GM19372 (cell line): Measurements from ENCODE around the gene HIPK4.
"Not testable (repeated sequence)": the region's sequence is repeated elsewhere in the genome, so short reads cannot be mapped to it uniquely, and the experiment has no call there.

Experiments
- ATAC-seq: cut with Tn5 transposase; IDR thresholded peaks from one replicate; pipeline ENCODE4 v1.9.1; 2021; ENCODE audit warnings: mild to moderate bottlenecking, low read depth, moderate library complexity; ENCODE audit not compliant: unreplicated experiment

Gene HIPK4

DNA sequence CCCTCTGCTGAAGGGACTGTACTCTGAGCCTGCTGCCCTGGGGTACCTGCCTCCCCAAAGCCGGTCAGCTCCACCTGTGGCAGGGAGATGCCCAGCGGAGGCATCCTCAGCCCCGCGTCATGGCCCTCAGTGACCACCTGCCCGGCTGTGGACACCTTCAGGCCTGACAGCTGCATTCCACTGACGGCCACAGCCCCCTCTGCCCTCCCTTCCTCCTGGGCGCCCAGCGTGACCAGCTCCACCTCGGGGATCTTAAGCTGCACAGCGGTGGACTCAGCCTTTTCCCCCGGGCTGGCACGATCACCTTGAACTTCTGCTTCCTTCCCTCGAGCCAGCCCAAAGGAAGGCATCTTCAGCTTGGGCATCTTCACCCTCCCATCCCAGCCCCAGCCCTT, 4.8 kb upstream of the HIPK4 start:
- no peak for ATAC-seq

- ATAC-seq = no peak
Measured at GRCh38 chr19:40393894-40394815, 4.2 kb upstream of the HIPK4 start.

GRCh38 chr19:40392894-40393517, 3.0 kb upstream of the HIPK4 start:
- no peak for ATAC-seq

DNA sequence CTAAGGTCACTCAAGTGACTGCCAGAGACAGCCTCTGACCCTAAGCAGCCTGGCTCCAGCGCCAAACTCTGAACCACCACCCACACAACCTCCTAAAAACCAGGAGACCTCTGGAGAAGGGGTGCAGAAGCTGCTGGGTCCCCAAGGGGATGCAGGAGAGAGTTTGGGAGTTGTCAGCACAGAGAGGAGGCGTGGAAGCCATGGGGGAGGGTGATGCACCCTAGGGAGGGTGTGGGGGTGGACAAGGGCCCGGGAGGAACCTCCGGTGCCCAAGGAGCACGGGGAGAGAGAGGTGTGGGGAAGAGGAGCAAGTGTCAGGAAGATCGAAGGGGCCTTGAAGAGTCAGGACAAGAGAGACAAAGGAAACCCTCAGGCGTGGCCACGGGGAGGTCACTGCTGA, 2.1 kb upstream of the HIPK4 start:
- no peak for ATAC-seq

GRCh38 chr19:40389404-40390083, 437 bp downstream of the HIPK4 start:
- ATAC-seq = no peak

DNA sequence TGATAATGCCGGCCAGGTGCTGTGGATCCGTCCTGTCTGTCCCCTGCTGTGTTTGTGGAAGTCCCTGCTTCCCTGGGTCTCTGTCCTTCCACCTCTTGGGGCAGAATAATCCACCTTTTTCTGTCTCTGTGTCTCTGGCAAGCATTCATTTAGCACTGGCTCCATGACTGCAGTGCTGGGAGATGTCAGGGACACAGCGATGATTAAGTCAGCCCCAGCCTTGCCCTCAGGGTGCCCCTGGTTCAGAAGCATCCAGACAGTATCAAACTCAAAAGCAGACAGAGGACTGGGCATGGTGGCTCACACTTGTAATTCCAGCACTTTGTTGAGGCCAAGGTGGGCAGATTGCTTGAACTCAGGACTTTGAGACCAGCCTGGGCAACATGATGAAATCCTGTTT, 1.5 kb downstream of the HIPK4 start:
- ATAC-seq = no peak

DNA sequence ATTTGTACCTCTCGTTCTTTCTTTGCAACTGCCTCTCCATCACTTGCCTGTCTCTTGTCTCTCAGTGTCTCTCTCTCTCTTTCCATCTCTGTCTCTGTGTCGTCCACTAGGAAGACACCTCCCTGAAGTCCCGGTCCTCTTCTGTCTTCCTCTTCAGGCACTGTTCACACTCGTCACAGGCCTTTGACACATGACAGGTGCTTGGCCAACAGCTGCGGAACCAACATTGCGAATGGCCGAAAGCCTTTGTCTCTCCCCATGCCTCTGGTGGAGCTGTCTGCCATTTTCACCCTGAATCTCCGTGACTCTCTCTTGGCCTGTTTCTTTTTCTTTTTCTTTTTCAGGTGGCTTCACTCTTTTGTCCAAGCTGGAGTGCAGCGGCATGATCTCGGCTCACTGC, 2.8 kb downstream of the HIPK4 start:
- no peak for ATAC-seq

- ATAC-seq = no peak
Measured at GRCh38 chr19:40383668-40384248, 6.2 kb downstream of the HIPK4 start.

- ATAC-seq = no peak
Measured at GRCh38 chr19:40381321-40381720, 8.7 kb downstream of the HIPK4 start.

DNA sequence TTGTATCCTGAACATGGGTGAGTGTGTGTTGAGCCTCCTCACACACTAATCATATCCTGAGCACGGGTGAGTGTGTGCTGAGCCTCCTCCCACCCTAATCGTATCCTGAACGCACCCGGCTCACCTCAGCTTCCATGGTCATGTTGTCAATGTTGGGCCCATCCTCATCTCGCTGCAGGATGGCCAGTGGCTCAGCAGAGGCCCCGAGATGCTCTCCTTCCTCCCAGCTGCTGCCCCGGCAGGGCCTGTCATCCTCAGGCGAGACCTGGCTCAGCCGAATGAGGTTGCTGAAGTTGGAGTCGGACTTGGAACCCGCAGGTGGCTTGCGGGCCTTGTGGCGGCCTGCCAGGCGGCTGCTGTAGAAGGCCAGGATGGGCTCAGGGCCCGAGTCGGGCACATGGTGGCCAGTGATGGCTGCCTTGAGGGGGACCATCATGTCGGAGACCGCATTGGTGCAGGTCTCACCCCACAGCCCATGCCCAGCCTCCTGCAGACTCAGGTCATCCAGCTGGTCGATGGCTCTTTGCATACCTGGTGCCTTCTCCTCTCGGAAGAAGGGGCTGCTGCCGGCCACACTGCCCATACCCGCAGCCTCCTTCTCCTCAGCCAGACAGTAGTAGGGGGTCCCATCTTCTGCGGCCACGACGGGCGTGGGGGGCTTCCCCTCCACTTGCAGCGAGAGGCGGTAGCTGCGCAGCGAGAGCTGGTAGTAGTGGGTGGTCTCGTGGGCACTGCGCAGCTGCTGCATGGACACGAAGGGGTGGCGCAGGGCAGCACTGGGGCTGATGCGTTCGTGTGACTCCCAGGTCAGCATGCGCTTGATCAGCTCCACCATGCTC, 9.6 kb downstream of the HIPK4 start:
- no peak for ATAC-seq

- no peak for ATAC-seq
Measured at GRCh38 chr19:40379446-40380198, 10.4 kb downstream of the HIPK4 start.

DNA sequence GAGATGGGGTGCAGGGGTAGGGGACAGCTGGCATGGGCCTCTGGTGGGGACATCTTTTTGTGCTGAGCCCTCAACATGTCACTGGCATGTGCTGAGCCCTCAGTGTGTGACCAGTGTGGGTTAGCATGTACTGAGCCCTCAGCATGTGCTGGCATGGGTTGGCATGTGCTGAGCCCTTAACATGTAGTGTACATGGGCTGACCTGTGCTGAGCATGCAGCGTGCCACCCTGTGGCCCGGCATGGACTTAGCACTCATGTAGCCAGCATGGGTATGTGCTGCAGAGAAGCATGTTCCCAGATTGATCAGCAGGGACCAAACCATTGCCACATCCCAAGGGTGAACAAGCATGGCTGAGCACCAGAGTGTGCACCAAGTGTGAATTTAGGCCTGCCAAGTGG, 11.5 kb downstream of the HIPK4 start:
- ATAC-seq = no peak

- ATAC-seq = no peak
Measured at GRCh38 chr19:40377876-40378385, 12.1 kb downstream of the HIPK4 start.

DNA sequence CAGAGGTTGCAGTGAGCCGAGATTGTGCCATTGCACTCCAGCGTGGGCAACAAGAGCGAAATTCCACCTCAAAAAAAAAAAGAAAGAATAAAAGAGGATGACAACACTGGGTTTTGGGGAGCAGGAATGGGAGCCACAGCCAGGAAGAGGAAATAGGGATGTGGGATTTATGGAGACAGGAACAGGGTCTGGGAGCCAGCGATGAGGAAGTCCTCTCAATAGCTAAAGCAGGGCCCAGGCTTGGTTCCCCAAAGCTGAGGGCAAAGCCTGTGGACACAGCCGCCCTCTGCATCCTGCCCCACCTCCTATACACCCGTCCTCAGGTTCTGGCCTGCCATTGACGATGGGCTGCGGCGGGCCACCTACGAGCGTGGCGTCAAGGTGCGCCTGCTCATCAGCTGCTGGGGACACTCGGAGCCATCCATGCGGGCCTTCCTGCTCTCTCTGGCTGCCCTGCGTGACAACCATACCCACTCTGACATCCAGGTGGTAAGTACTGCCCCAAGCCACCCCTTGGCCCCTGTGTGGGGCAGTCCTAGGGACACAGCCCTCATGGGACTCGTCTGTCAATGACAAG, 13.6 kb downstream of the HIPK4 start:
- ATAC-seq = no peak

GRCh38 chr19:40374084-40374483, 15.9 kb downstream of the HIPK4 start:
- no peak for ATAC-seq

GRCh38 chr19:40371802-40372122, 18.2 kb downstream of the HIPK4 start:
- ATAC-seq = no peak

DNA sequence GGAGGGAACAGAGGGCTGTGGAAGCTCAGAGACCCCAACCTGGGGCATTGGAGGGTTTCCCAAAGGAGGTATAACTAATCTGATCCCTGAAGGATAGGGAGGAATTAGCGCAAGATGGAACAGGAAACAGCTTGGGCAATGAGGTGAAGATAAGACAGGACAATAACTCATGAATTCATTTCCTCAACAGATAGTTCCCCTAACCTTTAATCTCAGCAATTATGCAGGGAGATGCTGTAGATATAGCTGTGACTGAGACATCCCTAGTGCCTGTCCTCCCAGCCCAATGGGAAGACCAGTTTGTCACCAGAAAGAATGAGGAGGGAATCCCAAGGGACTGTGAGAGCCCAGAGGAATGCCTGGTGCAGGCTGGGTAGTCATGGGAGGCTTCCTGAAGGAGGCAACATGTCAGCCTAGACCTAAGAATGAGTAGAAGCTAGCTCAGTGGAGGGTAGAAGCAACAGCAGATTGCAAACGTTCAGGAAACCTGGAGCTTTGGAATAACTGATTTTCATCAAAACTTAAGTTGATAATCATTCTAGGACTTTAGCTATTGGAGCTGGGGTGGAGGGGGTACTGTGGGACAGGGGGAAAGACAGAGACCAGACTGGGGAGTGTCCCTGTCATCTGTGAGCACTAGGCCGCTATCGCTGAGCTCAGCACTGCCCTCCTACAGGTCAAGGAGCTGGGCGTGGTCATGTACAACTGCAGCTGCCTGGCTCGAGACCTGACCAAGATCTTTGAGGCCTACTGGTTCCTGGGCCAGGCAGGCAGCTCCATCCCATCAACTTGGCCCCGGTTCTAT, 18.8 kb downstream of the HIPK4 start:
- no peak for ATAC-seq

DNA sequence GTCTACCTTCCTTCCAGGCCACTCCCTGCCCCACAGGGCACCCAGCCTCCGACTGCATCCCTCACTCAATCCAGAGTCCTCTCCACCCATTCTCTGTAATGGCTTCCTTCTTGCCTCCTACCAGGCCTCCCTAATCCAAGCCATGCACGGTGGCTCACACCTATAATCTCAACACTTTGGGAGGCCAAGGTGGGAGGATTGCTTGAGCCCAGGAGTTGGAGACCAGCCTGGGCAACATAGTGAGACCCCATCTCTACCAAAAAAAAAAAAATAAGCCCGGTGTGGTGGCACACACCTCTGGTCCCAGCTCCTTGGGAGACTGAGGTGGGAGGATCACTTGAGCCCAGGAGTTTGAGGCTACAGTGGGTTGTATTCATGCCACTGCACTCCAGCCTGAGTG, 19.7 kb downstream of the HIPK4 start:
- ATAC-seq = not testable (repeated sequence)
